GM19438 (cell line): ENCODE measurements around the gene CELF5.

Experiments
- ATAC-seq: cut with Tn5 transposase; IDR thresholded peaks from one replicate; pipeline ENCODE4 v1.9.1; 2021; ENCODE audit warnings: low read depth; ENCODE audit not compliant: unreplicated experiment

Gene CELF5

GRCh38 chr19:3224346-3225168 lies at the start of gene CELF5:
TSS of gene CELF5 (plus strand) at chr19:3224661. CDS start at chr19:3224740, 79 bp downstream.
- ATAC-seq = no peak

GRCh38 chr19:3175781-3176714 lies 48.4 kb upstream of the CELF5 start:
- ATAC-seq = no peak

- no peak for ATAC-seq
Observed at GRCh38 chr19:3176715-3177501, 47.6 kb upstream of the CELF5 start.

GRCh38 chr19:3178377-3178972 lies 46.0 kb upstream of the CELF5 start, which contains the start of gene S1PR4:
TSS of gene S1PR4 (plus strand) at chr19:3178769. CDS start at chr19:3178793, 24 bp downstream.
- ATAC-seq = no peak

GRCh38 chr19:3178973-3179738 lies 45.3 kb upstream of the CELF5 start:
- ATAC-seq = no peak

- no peak for ATAC-seq
Observed at GRCh38 chr19:3179739-3180293, 44.6 kb upstream of the CELF5 start.

- ATAC-seq = no peak
Observed at GRCh38 chr19:3183721-3184641, 40.5 kb upstream of the CELF5 start.

- no peak for ATAC-seq
Observed at GRCh38 chr19:3184847-3185460, 39.5 kb upstream of the CELF5 start.

- peak; percentile 62 for ATAC-seq
Observed at GRCh38 chr19:3185461-3186159, 38.9 kb upstream of the CELF5 start, which contains the start of gene NCLN. TSS of gene NCLN (plus strand) at chr19:3185930. CDS start at chr19:3186031, 101 bp downstream.

- ATAC-seq = peak; percentile 16
Observed at GRCh38 chr19:3186160-3186688, 38.2 kb upstream of the CELF5 start.

GRCh38 chr19:3186891-3187661 lies 37.4 kb upstream of the CELF5 start:
- no peak for ATAC-seq

GRCh38 chr19:3187662-3188511 lies 36.6 kb upstream of the CELF5 start:
- no peak for ATAC-seq

- no peak for ATAC-seq
Observed at GRCh38 chr19:3188627-3189596, 35.5 kb upstream of the CELF5 start.
